Hematopoietic multipotent progenitor cell treated with erythropoietin and hydrocortisone succinate and interleukin-3 and kit ligand, for 17 days (in vitro differentiated cells): ENCODE results near the gene TMPRSS4.
A peak's percentile ranks its signal among the peaks of the same experiment; 100 is the strongest.

Experiments
- DNase-seq: peaks from one replicate; pipeline ENCODE4 v3.0.0-alpha.2; 2015; ENCODE audit warnings: low spot score

Gene TMPRSS4

GRCh38 chr11:118136341-118136740 is 59.5 kb downstream of the TMPRSS4 start:
- DNase-seq = no peak

- DNase-seq = no peak
Observed at GRCh38 chr11:118136801-118137200, 59.9 kb downstream of the TMPRSS4 start.

- DNase-seq = no peak
Observed at GRCh38 chr11:118138839-118139420, 62.1 kb downstream of the TMPRSS4 start.

DNA sequence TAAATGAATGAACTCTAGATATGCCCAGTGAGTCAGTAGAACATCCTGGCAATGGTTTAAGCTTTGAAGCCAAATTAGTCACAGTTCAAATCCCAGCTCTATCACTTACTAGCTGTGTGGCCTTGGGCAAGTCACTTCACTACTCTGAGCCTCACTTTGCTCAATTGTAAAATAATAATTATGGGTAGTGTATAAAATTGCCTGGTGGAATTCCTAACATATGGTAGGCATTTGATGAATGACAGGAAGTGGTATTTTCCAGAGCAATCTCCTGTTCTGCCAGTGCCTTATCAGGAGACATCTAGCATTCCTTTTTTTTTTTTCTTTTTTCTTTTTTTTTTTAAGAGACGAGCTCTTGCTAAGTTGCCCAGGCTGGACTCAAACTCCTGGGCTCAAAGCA is 62.7 kb downstream of the TMPRSS4 start:
- DNase-seq = no peak

DNA sequence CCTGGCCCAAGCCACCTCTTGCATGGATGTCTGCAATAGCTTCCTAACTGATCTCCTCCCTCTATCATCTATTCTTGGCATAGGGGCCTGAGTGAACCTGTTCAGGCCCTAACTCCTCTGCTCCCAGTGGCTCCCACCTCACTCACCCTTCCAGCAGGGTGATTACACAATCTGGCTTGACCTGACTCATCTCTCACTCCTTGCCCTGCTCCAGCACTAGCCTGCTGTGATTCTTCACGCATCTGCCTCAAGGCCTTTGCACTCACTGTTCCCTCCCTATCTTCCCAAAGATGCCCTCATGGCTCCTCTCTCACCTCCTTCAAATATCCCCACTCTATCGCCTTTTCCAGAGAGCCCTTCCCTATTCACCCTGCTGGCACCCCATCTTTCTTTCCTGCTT is 65.2 kb downstream of the TMPRSS4 start:
- no peak for DNase-seq

DNA sequence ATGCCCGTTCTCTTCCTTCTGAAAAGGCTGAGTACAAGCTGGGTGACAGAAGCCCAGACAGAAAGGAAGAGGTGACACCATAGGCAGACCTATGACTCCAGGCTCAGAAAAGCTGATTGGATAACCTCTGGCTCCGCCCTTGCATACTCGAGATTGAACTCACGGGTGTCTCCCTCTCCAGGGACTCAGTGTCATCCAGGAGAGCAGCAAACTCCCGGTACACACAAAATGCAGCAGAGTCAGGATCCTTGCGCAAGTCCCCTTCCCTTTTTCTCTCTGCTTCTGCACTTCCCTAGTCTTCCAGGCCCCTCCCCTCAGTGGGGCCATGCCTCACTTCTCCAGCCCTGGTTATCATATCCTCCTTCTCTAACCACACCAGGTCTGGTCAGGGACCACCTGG is 65.9 kb downstream of the TMPRSS4 start:
- no peak for DNase-seq

DNA sequence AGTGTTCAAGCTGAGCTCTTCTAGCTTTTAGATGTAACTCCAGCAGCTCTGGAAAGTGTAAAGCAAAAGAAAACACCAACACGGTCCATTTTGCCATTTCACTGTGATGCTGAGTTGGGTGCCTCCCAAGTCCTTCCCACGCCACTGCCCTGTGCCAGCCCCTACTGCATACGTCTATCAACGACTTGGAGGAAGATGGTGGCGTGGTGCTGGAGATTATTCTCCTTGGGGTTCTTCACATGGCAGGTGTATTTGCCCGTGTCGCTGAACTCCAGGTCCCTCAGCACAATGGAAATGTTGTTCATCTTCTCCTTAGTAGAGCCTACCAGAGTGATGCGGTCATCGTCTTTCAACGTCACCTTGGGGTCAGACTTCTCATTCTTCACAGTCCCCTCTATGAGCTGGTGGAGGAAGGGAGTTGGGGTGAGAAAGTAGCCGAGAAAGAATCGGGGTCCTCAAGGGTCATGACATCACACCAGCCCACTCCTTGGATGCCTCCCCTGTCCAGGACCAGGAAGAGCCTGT is 66.8 kb downstream of the TMPRSS4 start:
- DNase-seq = no peak

DNA sequence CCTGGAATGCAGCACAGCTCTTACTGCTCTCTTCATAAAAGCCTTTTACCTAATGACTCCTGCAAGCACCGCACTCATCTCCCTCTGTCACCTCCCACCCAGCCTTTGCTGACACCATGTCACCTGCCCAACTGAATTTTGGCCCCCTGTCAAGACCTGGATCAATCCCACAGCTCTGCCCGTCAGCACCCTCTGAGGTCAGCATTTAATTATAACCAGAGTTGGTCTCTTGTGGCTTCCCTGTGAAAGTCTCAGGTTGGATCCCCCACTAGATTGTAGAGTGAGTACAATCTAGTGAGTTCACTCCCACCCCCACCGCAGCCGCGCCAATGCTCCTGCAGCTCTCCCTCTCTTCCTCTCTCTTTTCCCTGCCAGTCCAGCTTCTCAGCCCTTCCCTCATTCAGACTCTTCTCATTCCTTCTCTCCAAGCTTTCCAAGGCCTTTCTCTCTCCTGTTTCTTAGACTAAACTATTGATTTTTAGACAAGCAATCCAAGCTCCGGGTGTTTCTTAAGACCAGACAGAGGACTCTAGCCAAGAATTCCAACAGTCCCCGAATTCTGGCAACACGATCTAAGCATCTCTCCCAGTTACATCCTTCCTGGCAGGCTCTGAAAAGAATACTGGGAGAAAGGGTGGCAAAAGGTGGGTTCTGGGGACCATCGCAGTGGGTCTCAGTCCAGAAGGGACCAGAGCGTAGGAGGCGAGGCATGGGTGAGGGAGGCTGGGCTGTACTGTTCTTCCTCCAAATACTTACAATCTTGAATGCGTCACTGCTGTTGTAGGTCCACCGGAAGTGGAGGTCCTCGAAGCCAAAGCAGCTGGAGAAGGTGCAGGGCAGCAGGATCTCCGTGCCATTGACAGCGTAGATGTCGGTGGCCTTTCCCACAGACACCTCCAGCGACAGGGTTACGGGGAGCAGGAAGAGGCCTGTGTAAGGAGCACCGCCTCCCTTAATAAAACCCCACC is 67.7 kb downstream of the TMPRSS4 start:
- no peak for DNase-seq

- peak; percentile 69 for DNase-seq
Observed at GRCh38 chr11:118145285-118146227, 68.7 kb downstream of the TMPRSS4 start.

DNA sequence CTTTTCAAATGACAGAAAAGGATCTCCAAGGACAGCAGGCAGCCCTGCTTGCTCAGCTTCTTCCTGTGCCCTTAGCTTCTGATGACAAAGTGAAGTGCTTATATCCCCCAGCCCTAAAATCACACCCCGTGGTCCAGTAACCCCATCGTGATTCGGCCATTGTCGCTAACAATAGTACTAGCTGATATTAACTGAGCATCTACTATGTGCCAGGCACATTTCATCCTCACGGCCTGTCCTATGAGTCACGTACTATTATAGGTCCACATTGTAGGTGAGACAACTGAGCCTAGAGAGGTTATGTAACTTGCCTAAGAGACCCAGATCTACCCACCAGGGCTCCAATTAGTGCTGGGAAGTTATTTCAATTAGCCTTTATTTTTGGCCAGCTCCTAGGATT is 69.7 kb downstream of the TMPRSS4 start:
- no peak for DNase-seq

DNA sequence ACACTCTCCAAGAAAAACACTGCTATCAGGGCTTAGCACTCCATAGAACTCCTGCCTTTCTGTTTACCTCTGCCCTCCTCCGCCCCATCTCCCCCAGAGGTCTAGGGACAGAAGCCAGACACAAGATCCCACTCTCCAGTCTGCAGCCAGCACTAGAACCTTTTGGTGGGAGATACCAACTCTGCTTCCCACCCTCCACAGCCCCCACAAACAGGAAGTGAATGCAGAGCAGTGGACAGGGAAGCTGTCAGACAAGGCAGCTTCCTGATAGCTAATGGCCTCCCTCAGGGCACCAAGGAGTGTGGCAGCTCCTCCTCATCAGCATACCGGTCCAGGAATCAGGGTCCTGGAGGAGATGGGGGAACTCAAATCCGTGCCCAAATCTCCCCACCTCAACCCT is 70.6 kb downstream of the TMPRSS4 start:
- no peak for DNase-seq

- DNase-seq = no peak
Observed at GRCh38 chr11:118148240-118148639, 71.4 kb downstream of the TMPRSS4 start.

DNA sequence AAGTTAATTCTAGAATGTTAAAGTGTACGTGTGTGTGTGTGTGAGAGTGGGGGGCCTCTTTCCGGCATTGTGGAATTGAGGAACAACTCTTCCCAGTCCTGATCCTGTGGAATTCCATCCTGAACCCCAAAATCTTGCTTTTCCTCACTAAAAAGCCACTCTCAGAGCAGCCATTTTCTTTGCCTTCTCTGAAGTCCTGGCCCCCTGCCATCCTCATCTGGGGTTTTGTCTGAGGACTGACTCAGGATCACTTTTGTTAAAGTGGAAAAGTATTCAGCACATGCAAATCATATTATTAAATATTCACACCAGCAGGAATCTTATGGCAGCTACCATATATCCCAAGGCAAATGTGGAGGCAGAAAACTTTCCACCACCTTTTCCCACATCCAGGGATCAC is 72.0 kb downstream of the TMPRSS4 start:
- no peak for DNase-seq

- no peak for DNase-seq
Observed at GRCh38 chr11:118149493-118149892, 72.6 kb downstream of the TMPRSS4 start.

GRCh38 chr11:118151431-118151830 is 74.6 kb downstream of the TMPRSS4 start:
- no peak for DNase-seq

- DNase-seq = no peak
Observed at GRCh38 chr11:118152020-118152551, 75.2 kb downstream of the TMPRSS4 start.

GRCh38 chr11:118152552-118153471 is 75.9 kb downstream of the TMPRSS4 start, which contains the start of gene SCN4B:
Gene SCN4B (minus strand): TSS chr11:118152823. CDS start chr11:118152673, 150 bp downstream.
- no peak for DNase-seq

DNA sequence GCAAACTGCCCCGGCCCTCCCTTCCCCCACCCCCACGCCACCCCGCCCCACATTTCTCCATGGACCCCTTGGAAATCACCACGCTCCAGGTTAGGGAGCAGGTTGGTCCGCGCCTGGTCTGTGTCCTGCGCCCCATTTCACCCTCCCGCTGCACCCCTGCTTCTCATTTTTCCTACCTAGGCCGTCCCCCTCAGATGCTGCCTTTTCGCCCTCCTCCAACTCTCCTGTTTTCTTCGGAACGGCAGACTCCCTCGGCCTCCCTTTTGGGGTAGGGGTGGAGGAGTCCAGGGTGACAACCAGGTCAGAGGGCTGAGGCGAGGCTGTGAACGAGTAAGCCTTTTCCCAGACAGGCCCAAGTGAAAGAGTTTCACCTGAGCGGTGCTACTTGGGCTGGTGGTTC is 76.6 kb downstream of the TMPRSS4 start:
- no peak for DNase-seq

DNA sequence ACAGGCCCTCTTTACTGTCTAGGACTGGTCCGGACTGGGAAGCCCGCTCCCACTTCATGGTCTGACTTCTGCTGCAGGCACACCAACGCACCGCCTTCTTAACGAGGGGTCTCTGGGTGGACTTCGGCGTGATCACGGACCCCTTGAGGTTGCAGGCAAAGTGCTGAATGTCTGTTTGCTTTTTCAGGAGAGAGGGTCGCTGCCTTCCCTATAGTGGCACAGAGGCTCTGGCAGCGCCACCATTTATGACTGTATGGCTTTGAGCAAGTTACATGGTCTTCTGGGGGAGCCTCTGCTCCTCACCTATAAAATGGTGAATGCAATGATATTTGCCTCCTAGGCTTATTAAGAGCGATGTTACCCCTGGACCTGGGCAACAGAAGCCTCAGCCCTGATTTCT is 77.1 kb downstream of the TMPRSS4 start:
- DNase-seq = no peak

DNA sequence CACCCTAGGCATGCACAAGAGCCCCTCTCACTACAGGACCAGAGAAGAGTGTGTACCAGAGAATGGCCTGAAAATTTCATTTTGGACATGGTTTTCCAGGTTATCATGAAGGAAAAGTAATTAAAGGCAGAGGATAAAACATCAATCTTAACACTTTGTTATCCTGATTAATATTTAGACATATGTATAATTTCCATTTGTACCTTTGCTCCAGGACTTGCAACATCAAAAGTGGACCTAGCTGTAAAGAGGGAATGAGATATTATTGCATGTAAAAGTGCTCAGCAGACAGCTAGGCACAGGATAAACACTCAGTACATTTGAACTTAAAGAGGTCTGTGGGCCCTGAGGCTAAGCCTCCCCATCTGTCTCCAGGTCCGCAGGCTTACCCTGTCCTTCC is 77.8 kb downstream of the TMPRSS4 start:
- no peak for DNase-seq
